Activated CD8-positive, alpha-beta T cell treated with anti-CD3 and anti-CD28 coated beads, Interleukin-2, amount 10 ng/mL, durations not matched to agents 7 days and 5 days (primary cell): ENCODE measurements around the gene ANKRD13B. TPM values are rescaled to one million over a fixed set of nuclear protein-coding genes. Genes with fewer than 3 reads are reported as not detected.
"Not testable (repeated sequence)": the region's sequence is repeated elsewhere in the genome, so short reads cannot be mapped to it uniquely, and the experiment has no call there.

Source experiments
- ATAC-seq: fragments of 150-1000 bp; cut with Tn5 transposase; one replicate; pipeline ENCODE4 v1.10.0; 2021; ENCODE audit warnings: moderate library complexity
- CTCF ChIA-PET: fragments of 350-600 bp; sonication (Branson Sonifier 250); formaldehyde crosslinking; loops from one replicate; lab custom pipeline; 2021; ENCODE audit warnings: antibody characterized with exemption; lab: Charles Lee
- POLR2A ChIA-PET: fragments of 350-600 bp; sonication (Branson Sonifier 250); formaldehyde crosslinking; loops from one replicate; lab custom pipeline; 2021; ENCODE audit warnings: antibody characterized with exemption; lab: Charles Lee
- DNase-seq: peaks from one replicate; pipeline ENCODE4 v3.0.0-alpha.2; 2020
- H3K27ac Mint-ChIP-seq: one replicate; pipeline ENCODE4 v1.8.0; 2021; ENCODE audit warnings: mild to moderate bottlenecking, mixed read lengths
- H3K27me3 Mint-ChIP-seq: one replicate; pipeline ENCODE4 v1.8.0; 2021; ENCODE audit warnings: low read depth, mixed read lengths
- H3K36me3 Mint-ChIP-seq: one replicate; pipeline ENCODE4 v1.8.0; 2021; ENCODE audit warnings: low read depth, mixed read lengths
- H3K4me1 Mint-ChIP-seq: one replicate; pipeline ENCODE4 v1.8.0; 2021; ENCODE audit warnings: low read depth, mixed read lengths
- H3K4me3 Mint-ChIP-seq: one replicate; pipeline ENCODE4 v1.8.0; 2021; ENCODE audit warnings: mild to moderate bottlenecking, mixed read lengths
- H3K9me3 Mint-ChIP-seq: one replicate; pipeline ENCODE4 v1.8.0; 2022; ENCODE audit warnings: mixed read lengths; ENCODE audit not compliant: insufficient read depth
- total RNA-seq, 2 experiments: library from RNA; stranded (reverse); gene quantifications; one replicate each; pipeline ENCODE4 v1.2.3, GENCODE V29; 2021

The ANKRD13B gene
- total RNA-seq, 2 experiments from 2014 or later, result 11.2 to 12.5 TPM

GRCh38 chr17:29633886-29634285 lies 41.0 kb downstream of the ANKRD13B start:
- Mint-ChIP-seq H3K36me3 (peaks cover 69% of the 10 kb centered on the region), H3K4me3 (no peak overlapping the region), H3K27ac (peak overlapping the region; percentile 67), H3K27me3 (no peaks in the 10 kb centered on the region), H3K4me1 (peaks cover 30% of the 10 kb centered on the region), H3K9me3 (no peaks in the 10 kb centered on the region)
- POLR2A ChIA-PET, result no interaction called here
- CTCF ChIA-PET, result interaction anchor here (1.2 to 3.3 kb wide), 3 partner anchors 16 to 145 kb away, joined by 3 to 19 read pairs (median 3); no protein-coding TSS in a partner anchor
- ATAC-seq (peak; percentile 23), DNase-seq (no peak)

- no peaks in the 10 kb centered on the region for H3K9me3 Mint-ChIP-seq
- H3K27me3 Mint-ChIP-seq, result no peaks in the 10 kb centered on the region
- POLR2A ChIA-PET, result interaction anchor here (1.7 to 1.8 kb wide), 2 partner anchors 139 to 291 kb away, joined by 6 to 8 read pairs; no protein-coding TSS in a partner anchor
- peaks cover 19% of the 10 kb centered on the region for H3K4me1 Mint-ChIP-seq
- H3K27ac Mint-ChIP-seq, result peak overlapping the region; percentile 12
- peaks cover 34% of the 10 kb centered on the region for H3K36me3 Mint-ChIP-seq
- CTCF ChIA-PET, result interaction anchor here (0.7 to 7.8 kb wide), 20 partner anchors 13 to 333 kb away, joined by 3 to 143 read pairs (median 11); partner anchors contain the start of gene SSH2
- no peak overlapping the region for H3K4me3 Mint-ChIP-seq
- ATAC-seq (no peak), DNase-seq (no peak)
Observed at GRCh38 chr17:29640413-29640812, 47.5 kb downstream of the ANKRD13B start.

- no peak overlapping the region for H3K27ac Mint-ChIP-seq
- POLR2A ChIA-PET, result interaction anchor here (0.6 to 1.8 kb wide), 2 partner anchors 17 to 290 kb away, joined by 3 to 6 read pairs; no protein-coding TSS in a partner anchor
- H3K4me1 Mint-ChIP-seq, result peaks cover 19% of the 10 kb centered on the region
- no peaks in the 10 kb centered on the region for H3K9me3 Mint-ChIP-seq
- H3K36me3 Mint-ChIP-seq, result peaks cover 32% of the 10 kb centered on the region
- H3K27me3 Mint-ChIP-seq, result no peaks in the 10 kb centered on the region
- H3K4me3 Mint-ChIP-seq, result no peak overlapping the region
- no peak for ATAC-seq
- CTCF ChIA-PET, result interaction anchor here (0.7 to 7.8 kb wide), 12 partner anchors 12 to 333 kb away, joined by 3 to 143 read pairs (median 16); partner anchors contain the start of gene SSH2
- DNase-seq, result no peak
Observed at GRCh38 chr17:29640981-29641642, 48.2 kb downstream of the ANKRD13B start.

- no peak overlapping the region for H3K4me3 Mint-ChIP-seq
- DNase-seq (no peak), ATAC-seq (no peak)
- no peak overlapping the region for H3K27ac Mint-ChIP-seq
- peaks cover 19% of the 10 kb centered on the region for H3K4me1 Mint-ChIP-seq
- H3K27me3 Mint-ChIP-seq, result no peaks in the 10 kb centered on the region
- H3K9me3 Mint-ChIP-seq, result no peaks in the 10 kb centered on the region
- peaks cover 24% of the 10 kb centered on the region for H3K36me3 Mint-ChIP-seq
- ChIA-PET POLR2A (no interaction called here), CTCF (interaction anchor here (0.8 to 7.8 kb wide), 6 partner anchors 11 to 289 kb away, joined by 3 to 143 read pairs (median 27); partner anchors contain the start of gene SSH2)
Observed at GRCh38 chr17:29642171-29642611, 49.3 kb downstream of the ANKRD13B start.

GRCh38 chr17:29643817-29644160 lies 50.9 kb downstream of the ANKRD13B start:
- CTCF ChIA-PET, result interaction anchor here (1.2 to 7.8 kb wide), 6 partner anchors 15 to 287 kb away, joined by 3 to 143 read pairs (median 28); partner anchors contain the start of gene SSH2
- DNase-seq (no peak), ATAC-seq (no peak)
- Mint-ChIP-seq H3K4me1 (peaks cover 18% of the 10 kb centered on the region), H3K4me3 (no peak overlapping the region), H3K27me3 (no peaks in the 10 kb centered on the region), H3K36me3 (peaks cover 32% of the 10 kb centered on the region), H3K9me3 (no peaks in the 10 kb centered on the region), H3K27ac (no peak overlapping the region)
- POLR2A ChIA-PET, result no interaction called here

GRCh38 chr17:29645515-29646051 lies 52.7 kb downstream of the ANKRD13B start:
- H3K27ac Mint-ChIP-seq, result no peak overlapping the region
- POLR2A ChIA-PET, result no interaction called here
- CTCF ChIA-PET, result no interaction called here
- no peak for DNase-seq
- no peak for ATAC-seq
- no peaks in the 10 kb centered on the region for H3K27me3 Mint-ChIP-seq
- H3K36me3 Mint-ChIP-seq, result peaks cover 34% of the 10 kb centered on the region
- H3K4me1 Mint-ChIP-seq, result peaks cover 2% of the 10 kb centered on the region
- no peak overlapping the region for H3K4me3 Mint-ChIP-seq
- H3K9me3 Mint-ChIP-seq, result no peaks in the 10 kb centered on the region

GRCh38 chr17:29648005-29648404 lies 55.1 kb downstream of the ANKRD13B start:
- Mint-ChIP-seq H3K9me3 (no peaks in the 10 kb centered on the region), H3K4me1 (no peaks in the 10 kb centered on the region), H3K27ac (no peak overlapping the region), H3K4me3 (no peak overlapping the region), H3K36me3 (peaks cover 40% of the 10 kb centered on the region), H3K27me3 (no peaks in the 10 kb centered on the region)
- DNase-seq, result no peak
- ChIA-PET POLR2A (interaction anchor here (1.0 kb wide), 1 partner anchor 23 kb away, joined by 3 read pairs; no protein-coding TSS in a partner anchor), CTCF (interaction anchor here (0.8 to 2.2 kb wide), 2 partner anchors 8 to 131 kb away, joined by 4 to 7 read pairs; no protein-coding TSS in a partner anchor)
- no peak for ATAC-seq

GRCh38 chr17:29649359-29649758 lies 56.4 kb downstream of the ANKRD13B start:
- CTCF ChIA-PET, result interaction anchor here (1.0 to 2.2 kb wide), 2 partner anchors 32 to 130 kb away, joined by 4 to 7 read pairs; no protein-coding TSS in a partner anchor
- POLR2A ChIA-PET, result no interaction called here
- Mint-ChIP-seq H3K4me3 (no peak overlapping the region), H3K4me1 (no peaks in the 10 kb centered on the region), H3K27me3 (no peaks in the 10 kb centered on the region), H3K27ac (no peak overlapping the region), H3K36me3 (peaks cover 46% of the 10 kb centered on the region), H3K9me3 (no peaks in the 10 kb centered on the region)
- ATAC-seq, result no peak
- DNase-seq, result no peak

GRCh38 chr17:29650396-29650795 lies 57.5 kb downstream of the ANKRD13B start:
- Mint-ChIP-seq H3K27ac (no peak overlapping the region), H3K4me1 (no peaks in the 10 kb centered on the region), H3K36me3 (peaks cover 43% of the 10 kb centered on the region), H3K4me3 (no peak overlapping the region), H3K9me3 (no peaks in the 10 kb centered on the region), H3K27me3 (no peaks in the 10 kb centered on the region)
- DNase-seq, result no peak
- no peak for ATAC-seq
- ChIA-PET CTCF (interaction anchor here (1.0 to 1.2 kb wide), 2 partner anchors 11 to 33 kb away, joined by 4 read pairs; no protein-coding TSS in a partner anchor), POLR2A (no interaction called here)

GRCh38 chr17:29651913-29652312 lies 59.0 kb downstream of the ANKRD13B start:
- DNase-seq, ATAC-seq, H3K4me3 Mint-ChIP-seq, H3K27me3 Mint-ChIP-seq, H3K9me3 Mint-ChIP-seq, CTCF ChIA-PET, H3K27ac Mint-ChIP-seq, H3K4me1 Mint-ChIP-seq: not testable (repeated sequence)
- POLR2A ChIA-PET, result interaction anchor here (0.9 kb wide), 1 partner anchor 441 kb away, joined by 3 read pairs; no protein-coding TSS in a partner anchor
- H3K36me3 Mint-ChIP-seq, result peaks cover 50% of the 10 kb centered on the region

GRCh38 chr17:29652976-29653375 lies 60.0 kb downstream of the ANKRD13B start:
- no peak for ATAC-seq
- CTCF ChIA-PET, result interaction anchor here (0.8 to 2.7 kb wide), 6 partner anchors 12 to 279 kb away, joined by 3 to 21 read pairs (median 4); no protein-coding TSS in a partner anchor
- Mint-ChIP-seq H3K36me3 (peaks cover 52% of the 10 kb centered on the region), H3K4me3 (no peak overlapping the region), H3K4me1 (no peaks in the 10 kb centered on the region), H3K27me3 (no peaks in the 10 kb centered on the region), H3K9me3 (no peaks in the 10 kb centered on the region), H3K27ac (no peak overlapping the region)
- DNase-seq, result no peak
- POLR2A ChIA-PET, result no interaction called here
